CD1c-positive myeloid dendritic cell (primary cell): ENCODE results near the gene NOVA2.

Experiments
- DNase-seq: peaks from one replicate; pipeline ENCODE4 v3.0.0-alpha.2; 2016; ENCODE audit errors: extremely low spot score

Gene NOVA2

GRCh38 chr19:45973553-45974338, at the start of gene NOVA2:
Gene NOVA2, minus strand, starts transcription at chr19:45973865. Its CDS starts 514 bp downstream, at chr19:45973351.
- DNase-seq = peak; percentile 8

GRCh38 chr19:46023311-46023779, 49.7 kb upstream of the NOVA2 start:
- no peak for DNase-seq

GRCh38 chr19:46022431-46023310, 49.0 kb upstream of the NOVA2 start, which contains the start of gene PGLYRP1:
Gene PGLYRP1, minus strand, starts transcription at chr19:46023053. Its CDS starts 32 bp downstream, at chr19:46023021.
- DNase-seq = no peak

- no peak for DNase-seq
Observed at GRCh38 chr19:46022061-46022430, 48.4 kb upstream of the NOVA2 start.

GRCh38 chr19:46021531-46022041, 47.9 kb upstream of the NOVA2 start:
- DNase-seq = no peak

GRCh38 chr19:46020819-46021125, 47.1 kb upstream of the NOVA2 start:
- no peak for DNase-seq

- no peak for DNase-seq
Observed at GRCh38 chr19:46019270-46019669, 45.6 kb upstream of the NOVA2 start.

- DNase-seq = no peak
Observed at GRCh38 chr19:46018729-46019251, 45.1 kb upstream of the NOVA2 start.

GRCh38 chr19:46017874-46018675, 44.4 kb upstream of the NOVA2 start:
- no peak for DNase-seq

GRCh38 chr19:46017095-46017429, 43.4 kb upstream of the NOVA2 start:
- no peak for DNase-seq

- peak; percentile 89 for DNase-seq
Observed at GRCh38 chr19:46016426-46017094, 42.9 kb upstream of the NOVA2 start.

- peak; percentile 13 for DNase-seq
Observed at GRCh38 chr19:46015687-46016425, 42.2 kb upstream of the NOVA2 start.

GRCh38 chr19:46014941-46015686, 41.4 kb upstream of the NOVA2 start:
- peak; percentile 47 for DNase-seq

- DNase-seq = no peak
Observed at GRCh38 chr19:46014534-46014933, 40.9 kb upstream of the NOVA2 start.

- DNase-seq = peak; percentile 72
Observed at GRCh38 chr19:46009530-46010510, 36.2 kb upstream of the NOVA2 start.

- DNase-seq = no peak
Observed at GRCh38 chr19:46006411-46006810, 32.7 kb upstream of the NOVA2 start.

- DNase-seq = no peak
Observed at GRCh38 chr19:46002678-46003275, 29.1 kb upstream of the NOVA2 start.
